KBM-7 (cell line): ENCODE data around the gene ACOT13.
"Not testable (repeated sequence)": the region's sequence is repeated elsewhere in the genome, so short reads cannot be mapped to it uniquely, and the experiment has no call there.

Experiments
- DNase-seq: peaks from one replicate; pipeline ENCODE4 v3.0.0-alpha.2; 2015
- in situ Hi-C: fragments of 300-500 bp; cut with MboI; formaldehyde crosslinking; loops from 2 replicates; pipeline ENCODE4 v1.14.3; 2020; ENCODE audit warnings: low sequenced_read_pairs, low pct_unique_long_range_greater_than_20kb, mixed read lengths

ACOT13 gene

GRCh38 chr6:24752917-24753492 is 86.1 kb downstream of the ACOT13 start:
- no peak for DNase-seq
- in situ Hi-C loops, result loop anchor here (25.0 kb wide), 1 partner anchor 166 kb away; no protein-coding TSS in a partner anchor

- in situ Hi-C loops, result loop anchor here (25.0 kb wide), 1 partner anchor 166 kb away; no protein-coding TSS in a partner anchor
- DNase-seq, result no peak
Measured at GRCh38 chr6:24753545-24753944, 86.7 kb downstream of the ACOT13 start.

GRCh38 chr6:24754378-24754777 is 87.5 kb downstream of the ACOT13 start:
- not testable (repeated sequence) for DNase-seq
- in situ Hi-C loops, result loop anchor here (25.0 kb wide), 1 partner anchor 167 kb away; no protein-coding TSS in a partner anchor
